ENCODE data around the gene DHFR. TPM values are rescaled to one million over a fixed set of nuclear protein-coding genes. Genes with fewer than 3 reads are reported as not detected.

Gene DHFR
- total and polyA plus RNA-seq, 2 donors (not counting 1 experiment from before 2014, with no cell fraction given) = 8.5 to 12.6 TPM

DNA sequence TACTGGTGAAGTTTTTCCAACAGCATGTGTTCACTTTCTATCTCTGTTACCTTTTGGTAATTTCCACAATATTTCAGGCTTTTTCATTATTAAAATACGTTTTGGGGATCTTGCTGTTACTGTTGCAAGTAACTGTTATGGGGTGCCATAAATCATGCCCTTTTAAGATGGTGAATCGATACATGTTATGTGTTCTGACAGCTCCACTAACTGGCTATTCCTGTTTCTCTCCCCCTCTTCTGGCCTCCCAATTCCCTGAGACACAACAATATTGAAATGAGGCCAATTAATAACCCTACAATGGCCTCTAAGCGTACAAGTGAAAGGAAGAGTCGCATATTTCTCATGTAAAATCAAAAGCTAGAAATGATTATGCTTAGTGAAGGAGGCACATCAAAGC is 13.4 kb downstream of the DHFR start:
- no peak overlapping the region for H3K4me3 Mint-ChIP-seq
- DNase-seq = no peak
- ATAC-seq (ENCODE audit: low read depth) = no peak
- Histone ChIP-seq H3K4me3 (ENCODE audit: control extremely low read depth in 1 of 5, extremely low read depth in 1 of 5, insufficient read depth in 1 of 5, low read depth in 2 of 5, low read length in 4 of 5) (no peak overlapping the region), H3K36me3 (replicated peaks in 1 of 2; ENCODE audit: control extremely low read depth in 1 of 2, control insufficient read depth in 1 of 2, extremely low read depth in 1 of 2, insufficient read depth in 2 of 2, low read length in 1 of 2) (peaks cover 4 to 30% of the 10 kb centered on the region in 2 experiments), H4K20me1 (ENCODE audit: control insufficient read depth, insufficient read depth, low read length, poor library complexity, severe bottlenecking) (no peaks in the 10 kb centered on the region), H3K4me1 (ENCODE audit: control insufficient read depth in 2 of 2, insufficient read depth in 2 of 2, low read length in 2 of 2) (no peaks in the 10 kb centered on the region), H3K27ac (ENCODE audit: low read length in 2 of 2) (no peak overlapping the region), H3K4me2 (replicated peaks; ENCODE audit: low read depth, low read length, poor library complexity, severe bottlenecking) (no peak overlapping the region), H3K9me3 (ENCODE audit: control extremely low read depth in 1 of 3, control insufficient read depth in 2 of 3, insufficient read depth in 1 of 3, low read length in 2 of 3) (no peaks in the 10 kb centered on the region), H3K27me3 (replicated peaks in 1 of 4; ENCODE audit: control extremely low read depth in 1 of 4, control insufficient read depth in 3 of 4, insufficient read depth in 4 of 4, low read length in 3 of 4) (no peaks in the 10 kb centered on the region), H2AFZ (ENCODE audit: insufficient read depth, low read depth, low read length, poor library complexity, severe bottlenecking) (no peak overlapping the region), H3K79me2 (ENCODE audit: control insufficient read depth, insufficient read depth, low read length) (no peaks in the 10 kb centered on the region), H3K9ac (ENCODE audit: low read length) (no peak overlapping the region)
- peaks cover 2% of the 10 kb centered on the region for H3K9me3 Mint-ChIP-seq (ENCODE audit: insufficient read depth)
- CTCF ChIA-PET = no interaction called here
- TF ChIP-seq, protein P1, sequence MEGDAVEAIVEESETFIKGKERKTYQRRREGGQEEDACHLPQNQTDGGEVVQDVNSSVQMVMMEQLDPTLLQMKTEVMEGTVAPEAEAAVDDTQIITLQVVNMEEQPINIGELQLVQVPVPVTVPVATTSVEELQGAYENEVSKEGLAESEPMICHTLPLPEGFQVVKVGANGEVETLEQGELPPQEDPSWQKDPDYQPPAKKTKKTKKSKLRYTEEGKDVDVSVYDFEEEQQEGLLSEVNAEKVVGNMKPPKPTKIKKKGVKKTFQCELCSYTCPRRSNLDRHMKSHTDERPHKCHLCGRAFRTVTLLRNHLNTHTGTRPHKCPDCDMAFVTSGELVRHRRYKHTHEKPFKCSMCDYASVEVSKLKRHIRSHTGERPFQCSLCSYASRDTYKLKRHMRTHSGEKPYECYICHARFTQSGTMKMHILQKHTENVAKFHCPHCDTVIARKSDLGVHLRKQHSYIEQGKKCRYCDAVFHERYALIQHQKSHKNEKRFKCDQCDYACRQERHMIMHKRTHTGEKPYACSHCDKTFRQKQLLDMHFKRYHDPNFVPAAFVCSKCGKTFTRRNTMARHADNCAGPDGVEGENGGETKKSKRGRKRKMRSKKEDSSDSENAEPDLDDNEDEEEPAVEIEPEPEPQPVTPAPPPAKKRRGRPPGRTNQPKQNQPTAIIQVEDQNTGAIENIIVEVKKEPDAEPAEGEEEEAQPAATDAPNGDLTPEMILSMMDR (IDR thresholded peaks at IDR 0.05) = no peak
- TF ChIP-seq EZH2 (IDR thresholded peaks at IDR 0.05; ENCODE audit: borderline replicate concordance, insufficient read depth, low read depth, low read length, poor library complexity, severe bottlenecking) = no peak
- H3K27me3 Mint-ChIP-seq = no peaks in the 10 kb centered on the region
- POLR2A ChIA-PET = no interaction called here
- no peaks in the 10 kb centered on the region for H3K4me1 Mint-ChIP-seq
- intact Hi-C loops (cut with micrococcal nuclease) = no loop called here
- no peak overlapping the region for H3K27ac Mint-ChIP-seq
- no CpG with 5 or more reads among the region's 4 CpGs for WGBS (ENCODE audit: insufficient coverage)

DNA sequence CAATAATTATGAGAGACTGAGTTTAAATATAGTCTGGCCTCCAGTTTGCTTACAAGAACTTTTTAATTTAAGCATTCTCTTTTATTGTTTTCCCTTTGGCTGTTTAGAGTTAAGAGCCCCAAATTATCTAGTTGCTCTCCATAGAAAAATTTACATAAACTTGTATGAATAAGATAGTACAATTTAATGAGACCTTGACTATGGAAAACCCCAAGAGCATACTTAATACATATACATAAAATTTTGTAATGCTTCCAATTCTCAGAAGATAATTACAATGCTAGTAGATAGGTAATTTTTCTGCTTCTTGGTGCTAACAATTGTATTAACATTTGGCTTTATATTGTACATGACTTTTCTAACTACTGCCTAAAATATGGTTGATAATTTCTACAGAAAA is 20.6 kb downstream of the DHFR start:
- no peak for ATAC-seq (ENCODE audit: low read depth)
- no peak overlapping the region for H2AFZ ChIP-seq (ENCODE audit: insufficient read depth, low read depth, low read length, poor library complexity, severe bottlenecking)
- no peak overlapping the region for H3K4me2 ChIP-seq (replicated peaks; ENCODE audit: low read depth, low read length, poor library complexity, severe bottlenecking)
- H3K9ac ChIP-seq (ENCODE audit: low read length) = no peak overlapping the region
- TF ChIP-seq, protein P1 (IDR thresholded peaks at IDR 0.05) = no peak
- no peak for TF ChIP-seq EZH2 (IDR thresholded peaks at IDR 0.05; ENCODE audit: borderline replicate concordance, insufficient read depth, low read depth, low read length, poor library complexity, severe bottlenecking)
- H3K27ac ChIP-seq (ENCODE audit: low read length in 2 of 2) = no peak overlapping the region
- Mint-ChIP-seq H3K27ac (no peak overlapping the region), H3K9me3 (ENCODE audit: insufficient read depth) (peaks cover 4% of the 10 kb centered on the region), H3K4me1 (peaks cover 6% of the 10 kb centered on the region), H3K27me3 (no peaks in the 10 kb centered on the region), H3K4me3 (no peak overlapping the region)
- H3K9me3 ChIP-seq (ENCODE audit: control extremely low read depth in 1 of 3, control insufficient read depth in 2 of 3, insufficient read depth in 1 of 3, low read length in 2 of 3) = peaks cover 0 to 14% (median 0%) of the 10 kb centered on the region in 3 donors
- ChIA-PET CTCF (no interaction called here), POLR2A (no interaction called here)
- no peaks in the 10 kb centered on the region for H3K79me2 ChIP-seq (ENCODE audit: control insufficient read depth, insufficient read depth, low read length)
- H3K4me1 ChIP-seq (ENCODE audit: control insufficient read depth in 2 of 2, insufficient read depth in 2 of 2, low read length in 2 of 2) = peaks cover 0 to 9% of the 10 kb centered on the region in 2 donors
- H3K27me3 ChIP-seq (replicated peaks in 1 of 4; ENCODE audit: control extremely low read depth in 1 of 4, control insufficient read depth in 3 of 4, insufficient read depth in 4 of 4, low read length in 3 of 4) = no peaks in the 10 kb centered on the region
- DNase-seq = no peak
- no peak overlapping the region for H3K4me3 ChIP-seq (ENCODE audit: control extremely low read depth in 1 of 5, extremely low read depth in 1 of 5, insufficient read depth in 1 of 5, low read depth in 2 of 5, low read length in 4 of 5)
- H4K20me1 ChIP-seq (ENCODE audit: control insufficient read depth, insufficient read depth, low read length, poor library complexity, severe bottlenecking) = no peaks in the 10 kb centered on the region
- H3K36me3 ChIP-seq (replicated peaks in 1 of 2; ENCODE audit: control extremely low read depth in 1 of 2, control insufficient read depth in 1 of 2, extremely low read depth in 1 of 2, insufficient read depth in 2 of 2, low read length in 1 of 2) = peaks cover 3 to 13% of the 10 kb centered on the region in 2 experiments
- intact Hi-C loops (cut with micrococcal nuclease) = no loop called here

Measured in B cell (primary cell).